GM10266 (cell line): Measurements from ENCODE around the gene CDH11.

Experiments
- DNase-seq: peaks from one replicate; pipeline ENCODE4 v3.0.0; 2012; ENCODE audit errors: extremely low spot score
- CTCF ChIP-seq: IDR thresholded peaks from 2 replicates; pipeline ENCODE4 v1.5.1; 2012; ENCODE audit warnings: mild to moderate bottlenecking, low read depth; ENCODE audit not compliant: control insufficient read depth, insufficient read depth; ENCODE audit errors: missing control alignments

CDH11 gene

DNA sequence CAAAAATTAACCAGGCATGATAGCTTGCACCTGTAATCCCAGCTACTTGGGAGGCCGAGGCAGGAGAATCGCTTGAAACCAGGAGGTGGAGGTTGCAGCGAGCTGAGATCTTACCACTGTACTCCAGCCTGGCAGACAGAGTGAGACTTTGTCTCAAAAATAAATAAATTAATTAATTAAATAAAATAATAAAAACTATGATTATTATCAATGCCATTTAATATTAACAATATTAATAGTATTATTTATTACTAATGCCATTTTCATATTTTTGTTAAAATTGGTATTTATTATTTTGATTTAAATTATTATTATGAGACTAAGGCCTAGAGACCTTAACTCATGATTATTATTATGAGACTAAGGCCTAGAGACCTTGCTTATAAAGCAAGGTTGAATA, 121.2 kb downstream of the CDH11 start:
- no peak for DNase-seq
- TF ChIP-seq CTCF: no peak

DNA sequence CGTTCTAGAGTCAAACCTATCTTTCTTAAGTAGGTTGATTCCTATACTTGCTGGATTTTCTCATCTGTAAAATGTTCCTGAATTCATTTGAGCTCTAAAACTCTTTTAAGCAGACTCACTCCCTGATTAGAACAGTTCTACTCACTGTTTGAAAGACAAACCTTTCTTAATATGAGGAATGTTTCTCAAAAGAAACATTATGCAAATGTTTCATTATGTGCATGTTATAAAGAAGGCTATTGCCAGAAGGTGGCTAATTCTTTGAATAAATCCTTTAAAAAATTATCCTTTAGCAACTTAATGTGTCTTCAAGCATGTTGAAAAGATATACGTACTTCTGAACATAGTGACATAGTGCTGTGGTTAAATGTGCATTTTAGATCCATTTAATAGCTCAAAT, 124.1 kb downstream of the CDH11 start:
- TF ChIP-seq CTCF: no peak
- no peak for DNase-seq

- DNase-seq: no peak
- TF ChIP-seq CTCF: no peak
Measured at GRCh38 chr16:64997121-64997520, 124.7 kb downstream of the CDH11 start.

DNA sequence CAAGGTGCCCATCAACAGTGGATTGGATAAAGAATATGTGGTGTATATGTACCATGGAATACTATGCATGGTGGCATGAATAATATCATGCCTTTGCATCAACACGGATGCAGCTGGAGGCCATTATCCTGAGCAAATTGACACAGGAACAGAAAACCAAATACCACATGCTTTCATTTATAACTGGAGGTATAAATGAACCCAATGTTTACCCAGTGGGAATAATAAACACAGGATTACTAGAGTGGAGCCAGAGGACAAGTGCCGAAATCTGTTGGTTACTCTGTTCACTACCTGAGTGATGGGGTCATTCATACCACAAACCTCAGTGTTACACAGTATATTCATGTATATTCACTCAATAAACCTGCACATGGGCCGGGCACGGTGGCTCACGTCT, 125.2 kb downstream of the CDH11 start:
- DNase-seq: no peak
- TF ChIP-seq CTCF: no peak

GRCh38 chr16:64993464-64993863, 128.4 kb downstream of the CDH11 start:
- TF ChIP-seq CTCF: no peak
- DNase-seq: no peak

GRCh38 chr16:64991001-64991400, 130.9 kb downstream of the CDH11 start:
- TF ChIP-seq CTCF: no peak
- no peak for DNase-seq

GRCh38 chr16:64990101-64990500, 131.8 kb downstream of the CDH11 start:
- DNase-seq: no peak
- no peak for TF ChIP-seq CTCF
